HG03159 (cell line): ENCODE results near the gene DNAJC2.
"Not testable (repeated sequence)": the region's sequence is repeated elsewhere in the genome, so short reads cannot be mapped to it uniquely, and the experiment has no call there.

ENCODE experiments used
- ATAC-seq: cut with Tn5 transposase; IDR thresholded peaks from one replicate; pipeline ENCODE4 v1.9.1; 2021; ENCODE audit warnings: mild to moderate bottlenecking, moderate library complexity; ENCODE audit not compliant: unreplicated experiment

DNAJC2 gene

DNA sequence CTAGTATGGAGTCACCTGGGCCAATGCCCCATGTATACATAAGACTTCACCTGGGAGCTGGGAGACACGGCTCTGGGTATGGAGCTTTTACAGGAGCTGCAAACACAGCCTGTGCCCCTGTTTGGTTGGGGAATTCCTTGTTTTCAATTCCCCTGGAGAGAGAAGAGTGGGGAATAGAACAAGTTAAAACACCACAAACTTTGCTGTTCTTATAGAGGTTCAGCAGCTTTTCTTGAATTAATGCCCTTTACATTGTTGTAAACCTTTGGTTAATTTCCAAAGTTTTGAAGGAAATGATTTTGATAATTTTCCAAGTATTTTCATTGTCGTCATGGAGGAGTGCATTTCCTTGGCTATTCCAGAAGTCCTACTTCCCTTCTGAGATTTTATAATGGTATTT, 66.4 kb downstream of the DNAJC2 start:
- ATAC-seq: not testable (repeated sequence)

DNA sequence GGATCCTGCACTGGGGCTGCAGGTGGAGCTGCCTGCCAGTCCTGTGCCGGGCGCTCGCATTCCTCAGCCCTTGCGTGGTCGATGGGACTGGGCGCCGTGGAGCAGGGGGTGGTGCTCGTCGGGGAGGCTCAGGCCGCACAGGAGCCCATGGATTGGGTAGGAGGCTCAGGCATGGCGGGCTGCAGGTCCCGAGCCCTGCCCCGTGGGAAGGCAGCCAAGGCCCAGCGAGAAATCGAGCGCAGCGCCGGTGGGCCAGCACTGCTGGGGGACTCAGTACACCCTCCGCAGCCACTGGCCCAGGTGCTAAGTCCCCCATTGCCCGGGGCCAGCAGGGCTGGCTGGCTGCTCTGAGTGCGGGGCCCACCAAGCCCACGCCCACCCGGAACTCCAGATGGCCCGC, 69.7 kb downstream of the DNAJC2 start:
- not testable (repeated sequence) for ATAC-seq

DNA sequence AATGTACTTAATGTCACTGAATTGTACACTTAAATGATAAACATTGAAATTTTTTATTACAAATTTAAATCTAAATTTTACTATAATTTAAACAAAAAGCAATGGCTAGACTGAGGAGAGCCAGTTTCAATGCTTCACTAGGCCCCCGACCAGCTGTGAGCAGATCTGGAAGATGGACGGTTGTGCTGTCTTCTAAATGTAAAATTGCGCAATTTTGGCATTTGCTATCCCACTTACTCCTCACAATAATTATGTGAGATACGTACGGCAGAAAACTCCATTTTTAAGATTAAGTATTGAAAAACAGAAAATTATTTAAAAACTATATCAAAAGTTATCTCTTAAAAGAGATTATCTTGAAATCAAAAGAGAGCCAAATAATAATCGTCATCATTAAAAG, 71.2 kb downstream of the DNAJC2 start:
- not testable (repeated sequence) for ATAC-seq

DNA sequence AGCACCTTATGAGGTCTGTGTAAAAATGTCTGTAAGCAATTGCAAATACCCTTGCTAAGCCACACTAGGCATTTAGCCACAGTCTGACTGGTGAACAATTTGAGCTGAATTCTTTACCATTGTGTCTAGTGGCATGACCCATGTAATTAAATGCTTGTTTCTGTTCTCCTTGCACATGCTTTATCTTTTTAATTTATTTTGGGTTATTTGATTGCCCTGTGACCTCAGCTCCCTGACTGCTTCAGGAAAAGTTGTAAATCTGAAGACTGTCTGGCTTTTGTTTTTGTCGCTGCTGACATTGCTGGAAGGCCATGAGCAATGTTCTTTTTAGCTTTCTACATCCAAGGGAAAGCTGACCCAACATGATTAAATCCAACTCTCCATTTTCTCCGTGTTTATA, 78.3 kb downstream of the DNAJC2 start:
- ATAC-seq: not testable (repeated sequence)

DNA sequence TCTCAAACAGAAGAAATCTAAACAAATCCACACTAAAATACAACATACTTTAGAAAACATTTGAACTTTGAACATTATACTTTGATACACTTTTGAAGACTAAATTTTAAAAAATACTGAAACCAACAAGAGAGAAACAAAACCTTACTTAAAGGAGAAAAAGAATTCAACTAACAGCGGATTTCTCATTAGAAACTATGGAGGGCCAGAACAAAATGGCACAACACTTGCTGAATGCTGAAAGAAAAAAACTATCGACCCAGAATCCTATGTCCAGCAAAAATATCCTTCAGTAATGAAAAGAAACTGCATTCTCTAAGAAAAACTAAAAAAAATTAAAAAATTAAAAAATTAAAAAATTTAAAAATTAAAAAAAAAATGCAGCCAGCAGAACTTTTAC, 80.5 kb downstream of the DNAJC2 start:
- ATAC-seq: not testable (repeated sequence)
